Naive B cell (primary cell): ENCODE measurements around the gene NDUFS2. TPM values are rescaled to one million over a fixed set of nuclear protein-coding genes. Genes with fewer than 3 reads are reported as not detected.
"Not testable (repeated sequence)": the region's sequence is repeated elsewhere in the genome, so short reads cannot be mapped to it uniquely, and the experiment has no call there.

Experiments used
- ATAC-seq, 2 donors: fragments of 150-1000 bp; cut with Tn5 transposase; 2 replicates each; pipeline ENCODE4 v1.10.0; 2021; ENCODE audit warnings: low read depth in 2 of 2, mild to moderate bottlenecking in 2 of 2, moderate library complexity in 2 of 2
- DNase-seq: peaks from one replicate; pipeline ENCODE4 v3.0.0; 2022
- H3K27ac Mint-ChIP-seq, 6 donors: one replicate each; pipeline ENCODE4 v1.8.0; 2020 to 2022; ENCODE audit warnings: mild to moderate bottlenecking in 6 of 6, mixed read lengths in 6 of 6, moderate library complexity in 5 of 6, inconsistent platforms in 2 of 6
- H3K27me3 Mint-ChIP-seq, 3 donors: one replicate each; pipeline ENCODE4 v1.8.0; 2021 to 2022; ENCODE audit warnings: mixed read lengths in 3 of 3, mild to moderate bottlenecking in 1 of 3
- H3K36me3 Mint-ChIP-seq, 2 donors: one replicate each; pipeline ENCODE4 v1.8.0; 2020 to 2022; ENCODE audit warnings: mixed read lengths in 2 of 2, inconsistent platforms in 1 of 2, mild to moderate bottlenecking in 1 of 2
- H3K4me1 Mint-ChIP-seq, 3 donors: one replicate each; pipeline ENCODE4 v1.8.0; 2020 to 2022; ENCODE audit warnings: mixed read lengths in 3 of 3, inconsistent platforms in 1 of 3, mild to moderate bottlenecking in 1 of 3, moderate library complexity in 1 of 3
- H3K4me3 Mint-ChIP-seq, 8 donors: one replicate each; pipeline ENCODE4 v1.8.0; 2020 to 2022; ENCODE audit warnings: mild to moderate bottlenecking in 8 of 8, mixed read lengths in 8 of 8, moderate library complexity in 8 of 8, inconsistent platforms in 2 of 8
- H3K9me3 Mint-ChIP-seq, 7 donors: one replicate each; pipeline ENCODE4 v1.8.0; 2020 to 2022; ENCODE audit warnings: mixed read lengths in 7 of 7, mild to moderate bottlenecking in 5 of 7, inconsistent platforms in 2 of 7, moderate library complexity in 1 of 7
- polyA plus RNA-seq, 6 donors: library from polyadenylated mRNA; unstranded; fragments of 300-500 nt; fragmentation: Illumina TruSeq; gene quantifications; one replicate each; pipeline ENCODE4 v1.2.3, GENCODE V29; 2021; ENCODE audit warnings: low read depth in 6 of 6

The NDUFS2 gene
- polyA plus RNA-seq, 6 donors from 2014 or later: 66.1 to 98.8 (median 87.7) TPM

DNA sequence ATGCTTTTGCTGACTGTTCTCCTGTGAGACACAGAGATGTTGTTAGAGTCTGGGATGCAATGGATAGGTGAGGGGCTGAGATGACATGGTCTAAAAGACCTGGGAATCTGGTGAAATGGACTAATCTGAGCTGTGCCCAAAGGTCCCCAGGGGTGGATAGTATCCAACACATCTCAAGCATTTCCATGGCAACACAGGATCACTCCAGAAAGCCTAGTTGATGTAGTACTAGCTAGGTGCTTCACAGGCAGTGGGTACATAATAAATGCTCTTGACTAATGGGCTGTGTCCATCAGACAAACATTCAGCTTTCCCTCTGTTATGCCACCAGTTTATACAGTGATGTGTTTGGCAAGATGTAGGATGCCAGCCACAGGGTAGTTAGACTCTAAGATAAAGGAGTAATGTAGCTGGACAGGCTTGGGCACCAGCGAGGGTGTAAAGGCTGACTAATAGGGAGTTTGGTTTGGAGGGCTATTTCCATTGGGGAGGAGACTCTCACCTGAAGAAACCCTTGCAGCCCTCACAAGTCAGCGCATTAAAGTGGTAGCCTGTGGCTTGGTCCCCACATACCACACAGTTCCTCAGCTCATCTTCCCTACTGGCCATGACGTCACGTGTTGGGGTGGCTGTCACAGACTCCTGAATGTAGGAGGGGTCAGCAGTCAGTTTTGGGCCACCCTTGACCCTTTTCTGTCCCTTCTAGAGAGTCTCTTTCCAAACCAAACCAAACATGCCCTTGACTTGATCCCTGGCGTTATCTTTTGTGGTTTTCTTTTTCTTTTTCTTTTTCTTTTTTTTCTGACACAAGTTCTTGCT, 34.0 kb downstream of the NDUFS2 start:
- Mint-ChIP-seq H3K4me3 (no peak overlapping the region), H3K4me1 (no peaks in the 10 kb centered on the region), H3K27me3 (peaks cover 34 to 52% (median 43%) of the 10 kb centered on the region in 3 donors), H3K9me3 (no peaks in the 10 kb centered on the region), H3K27ac (no peak overlapping the region), H3K36me3 (no peaks in the 10 kb centered on the region)
- no peak for DNase-seq
- no peak for ATAC-seq

DNA sequence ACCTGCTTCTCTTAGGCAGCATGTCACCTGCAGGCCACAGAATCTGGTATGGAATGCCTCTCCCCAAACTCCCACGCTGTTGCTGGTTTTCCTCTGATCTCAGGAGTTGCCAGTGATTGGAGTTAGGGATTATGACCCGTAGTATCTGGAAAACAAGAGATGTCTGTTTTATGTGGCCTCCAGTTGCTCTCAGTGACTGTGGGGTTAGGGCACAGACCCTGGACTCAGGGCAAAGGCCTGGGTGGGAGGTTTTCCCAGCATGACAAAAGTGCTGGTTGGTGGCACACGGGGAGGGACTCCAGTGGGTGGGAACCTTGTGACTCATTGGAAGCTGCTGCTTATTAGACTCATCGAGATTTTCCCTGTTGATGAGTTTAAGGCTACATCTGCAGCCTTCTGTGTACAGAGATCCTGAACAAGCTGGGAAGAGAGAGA, 35.9 kb downstream of the NDUFS2 start, which contains the start of gene NR1I3:
NR1I3 (minus strand) TSS at position 165 of the 435 bp plus-strand sequence. CDS start 1,638 bp downstream, outside the sequence.
- Mint-ChIP-seq H3K27ac (peak within 1 kb of the TSS in 1 of 6 donors; percentile 86), H3K4me1 (peaks cover 0 to 8% (median 8%) of the 10 kb centered on the region in 3 donors), H3K9me3 (no peaks in the 10 kb centered on the region), H3K4me3 (no peak within 1 kb of the TSS), H3K36me3 (no peaks in the 10 kb centered on the region), H3K27me3 (peaks cover 34 to 57% (median 43%) of the 10 kb centered on the region in 3 donors)
- ATAC-seq: no peak
- no peak for DNase-seq

DNA sequence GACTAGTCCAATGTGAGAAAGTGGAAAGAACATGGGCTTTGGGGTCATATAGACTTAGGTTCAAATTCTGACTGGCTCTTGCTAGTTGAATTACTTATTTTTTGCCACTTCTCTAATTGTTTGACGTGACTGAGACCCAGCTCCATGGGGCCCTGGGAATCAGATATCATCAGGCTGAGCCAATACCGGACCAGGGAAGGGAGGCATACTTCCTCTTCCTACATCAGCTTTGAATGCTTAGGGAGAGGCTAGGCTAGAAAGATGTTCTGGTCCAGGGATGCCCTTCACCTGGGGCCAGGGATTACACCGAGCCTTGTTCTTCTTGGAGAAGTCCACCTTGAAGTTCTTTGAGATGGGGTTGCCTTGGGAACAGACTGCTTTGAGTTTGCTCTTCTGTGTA, 39.5 kb downstream of the NDUFS2 start:
- H3K27me3 Mint-ChIP-seq: peaks cover 30 to 45% (median 32%) of the 10 kb centered on the region in 3 donors
- ATAC-seq: no peak
- DNase-seq: no peak
- H3K36me3 Mint-ChIP-seq: no peaks in the 10 kb centered on the region
- no peak overlapping the region for H3K27ac Mint-ChIP-seq
- H3K4me3 Mint-ChIP-seq: no peak overlapping the region
- peaks cover 0 to 2% (median 0%) of the 10 kb centered on the region in 7 donors for H3K9me3 Mint-ChIP-seq
- peaks cover 0 to 8% (median 8%) of the 10 kb centered on the region in 3 donors for H3K4me1 Mint-ChIP-seq

DNA sequence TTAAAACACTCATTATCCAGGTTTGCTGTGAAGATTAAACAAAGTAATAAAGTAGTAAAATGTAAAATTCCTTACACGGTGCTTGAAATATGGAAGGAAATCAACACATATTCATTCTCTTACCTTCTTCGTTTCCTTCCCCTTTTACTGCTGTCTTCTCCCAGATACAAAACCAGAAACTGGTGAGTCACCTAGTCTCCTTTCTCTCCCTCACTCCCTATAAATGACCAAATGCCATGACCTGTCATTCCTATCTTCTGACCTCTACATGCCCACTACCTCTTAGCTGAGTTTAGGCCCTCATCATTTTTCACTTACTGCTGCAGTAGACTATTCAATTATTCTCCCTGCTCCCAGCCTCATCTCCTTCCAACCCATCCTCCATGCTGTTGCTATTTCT, 40.1 kb downstream of the NDUFS2 start:
- DNase-seq: no peak
- ATAC-seq: no peak
- Mint-ChIP-seq H3K4me3 (no peak overlapping the region), H3K27ac (no peak overlapping the region), H3K27me3 (peaks cover 30 to 42% (median 32%) of the 10 kb centered on the region in 3 donors), H3K4me1 (peaks cover 0 to 8% (median 8%) of the 10 kb centered on the region in 3 donors), H3K9me3 (peaks cover 0 to 2% (median 0%) of the 10 kb centered on the region in 7 donors), H3K36me3 (no peaks in the 10 kb centered on the region)

DNA sequence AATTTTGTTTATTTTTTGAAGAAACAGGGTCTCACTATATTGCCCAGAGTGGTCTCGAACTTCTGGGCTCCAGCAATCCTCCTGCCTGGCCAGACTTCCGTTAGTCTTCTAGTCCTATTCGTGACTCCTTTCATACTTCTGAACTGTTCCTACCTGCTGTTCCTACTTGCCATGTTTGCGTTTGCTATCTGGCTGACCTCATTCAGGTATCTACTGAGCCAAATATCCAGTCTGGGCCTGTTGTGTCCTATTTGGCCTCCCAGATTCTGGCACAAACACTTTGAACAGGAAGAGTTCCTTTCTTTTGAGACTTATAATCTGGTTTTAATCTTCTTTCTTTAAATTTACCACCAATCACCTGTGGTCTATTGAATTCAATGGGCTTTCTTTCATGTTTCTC, 42.7 kb downstream of the NDUFS2 start:
- Mint-ChIP-seq H3K4me1 (peaks cover 0 to 8% (median 8%) of the 10 kb centered on the region in 3 donors), H3K27me3 (peaks cover 19 to 26% (median 20%) of the 10 kb centered on the region in 3 donors), H3K9me3 (peaks cover 0 to 4% (median 3%) of the 10 kb centered on the region in 7 donors), H3K27ac (no peak overlapping the region), H3K36me3 (peaks cover 0 to 3% of the 10 kb centered on the region in 2 donors), H3K4me3 (no peak overlapping the region)
- no peak for ATAC-seq
- no peak for DNase-seq

DNA sequence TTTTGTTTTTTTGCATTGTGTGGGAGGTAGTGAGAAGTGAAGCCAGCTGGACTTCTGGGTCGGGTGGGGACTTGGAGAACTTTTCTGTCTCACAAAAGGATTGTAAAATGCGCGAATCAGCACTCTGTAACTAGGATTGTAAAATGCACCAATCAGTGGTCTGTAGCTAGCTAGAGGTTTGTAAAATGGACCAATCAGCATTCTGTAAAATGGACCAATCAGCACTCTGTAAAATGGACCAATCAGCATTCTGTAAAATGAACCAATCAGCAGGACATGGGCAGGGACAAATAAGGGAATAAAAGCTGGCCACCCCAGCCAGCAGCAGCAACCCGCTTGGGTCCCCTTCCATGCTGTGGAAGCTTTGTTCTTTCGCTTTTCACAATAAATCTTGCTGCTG, 47.9 kb downstream of the NDUFS2 start:
- not testable (repeated sequence) for H3K4me3 Mint-ChIP-seq, DNase-seq, H3K4me1 Mint-ChIP-seq, H3K27ac Mint-ChIP-seq, H3K36me3 Mint-ChIP-seq, ATAC-seq, H3K9me3 Mint-ChIP-seq
- H3K27me3 Mint-ChIP-seq: peaks cover 30 to 37% (median 31%) of the 10 kb centered on the region in 3 donors

DNA sequence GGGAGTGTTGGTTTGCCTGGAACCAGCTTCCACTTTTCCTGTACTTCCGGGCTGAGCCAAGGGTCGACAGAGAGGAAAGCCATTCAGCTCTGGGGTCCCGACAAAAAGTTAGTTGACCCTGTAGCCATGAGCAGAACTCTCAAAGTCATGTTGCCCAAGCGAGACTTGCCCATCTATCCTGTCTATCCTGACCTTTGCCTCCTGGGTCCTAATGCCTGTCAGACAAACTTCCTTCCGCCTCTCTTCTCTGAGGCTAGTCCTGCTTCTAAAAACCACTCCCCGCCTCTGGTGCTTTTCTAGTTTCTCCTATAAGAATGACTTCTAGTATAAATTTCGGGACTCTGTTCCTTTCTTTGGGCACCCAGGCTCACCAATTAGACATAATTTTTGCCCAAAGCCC, 48.7 kb downstream of the NDUFS2 start:
- H3K4me3 Mint-ChIP-seq: no peak overlapping the region
- no peak overlapping the region for H3K27ac Mint-ChIP-seq
- H3K27me3 Mint-ChIP-seq: peaks cover 37 to 44% (median 38%) of the 10 kb centered on the region in 3 donors
- ATAC-seq (no peak), DNase-seq (no peak)
- H3K36me3 Mint-ChIP-seq: peaks cover 6 to 9% of the 10 kb centered on the region in 2 donors
- peaks cover 4 to 11% (median 8%) of the 10 kb centered on the region in 7 donors for H3K9me3 Mint-ChIP-seq
- no peaks in the 10 kb centered on the region for H3K4me1 Mint-ChIP-seq

DNA sequence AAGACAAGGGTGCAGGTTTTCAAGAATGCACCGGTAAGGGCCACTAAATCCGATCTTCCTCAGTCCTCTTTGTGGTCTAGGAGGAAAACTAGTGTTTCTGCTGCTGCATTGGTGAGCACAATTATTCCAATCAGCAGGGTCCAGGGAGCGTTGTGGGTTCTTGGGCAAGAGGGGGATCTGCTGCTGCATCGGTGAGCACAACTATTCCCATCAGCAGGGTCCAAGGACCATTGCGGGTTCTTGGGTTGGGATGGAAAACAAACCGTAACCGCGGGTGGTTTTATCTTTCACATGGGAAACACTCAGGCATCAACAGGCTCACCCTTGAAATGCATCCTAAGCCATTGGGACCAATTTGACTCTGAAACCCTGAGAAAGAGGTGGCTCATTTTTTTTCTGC, 49.4 kb downstream of the NDUFS2 start:
- peaks cover 9 to 10% of the 10 kb centered on the region in 2 donors for H3K36me3 Mint-ChIP-seq
- no peak overlapping the region for H3K4me3 Mint-ChIP-seq

DNA sequence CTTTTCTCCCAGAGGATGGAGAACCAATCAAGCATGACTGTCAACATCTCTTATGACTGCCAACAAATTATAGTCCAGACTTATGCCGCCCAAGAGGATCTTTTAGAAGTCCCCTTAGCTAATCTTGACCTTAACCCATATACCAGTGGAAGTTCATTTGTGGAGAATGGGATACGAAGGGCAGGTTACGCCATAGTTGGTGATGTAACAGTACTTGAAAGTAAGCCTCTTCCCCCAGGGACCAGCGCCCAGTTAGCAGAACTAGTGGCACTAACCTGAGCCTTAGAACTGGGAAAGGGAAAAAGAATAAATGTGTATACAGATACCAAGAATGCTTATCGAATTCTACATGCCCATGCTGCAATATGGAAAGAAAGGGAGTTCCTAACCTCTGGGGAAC, 53.1 kb downstream of the NDUFS2 start:
- peaks cover 5 to 33% (median 26%) of the 10 kb centered on the region in 7 donors for H3K9me3 Mint-ChIP-seq
- not testable (repeated sequence) for H3K27ac Mint-ChIP-seq, DNase-seq, ATAC-seq
- H3K4me1 Mint-ChIP-seq: peaks cover 11 to 21% (median 16%) of the 10 kb centered on the region in 3 donors
- peaks cover 16 to 29% of the 10 kb centered on the region in 2 donors for H3K36me3 Mint-ChIP-seq
- peak overlapping the region in 1 of 8 donors; percentile 81 for H3K4me3 Mint-ChIP-seq
- peaks cover 68 to 82% (median 72%) of the 10 kb centered on the region in 3 donors for H3K27me3 Mint-ChIP-seq

More for the DNA sequence above, 49.4 kb downstream of the NDUFS2 start:
- no peak overlapping the region for H3K27ac Mint-ChIP-seq
- ATAC-seq (no peak), DNase-seq (no peak)
- no peaks in the 10 kb centered on the region for H3K4me1 Mint-ChIP-seq
- peaks cover 42 to 48% (median 43%) of the 10 kb centered on the region in 3 donors for H3K27me3 Mint-ChIP-seq
- peaks cover 5 to 19% (median 14%) of the 10 kb centered on the region in 7 donors for H3K9me3 Mint-ChIP-seq

DNA sequence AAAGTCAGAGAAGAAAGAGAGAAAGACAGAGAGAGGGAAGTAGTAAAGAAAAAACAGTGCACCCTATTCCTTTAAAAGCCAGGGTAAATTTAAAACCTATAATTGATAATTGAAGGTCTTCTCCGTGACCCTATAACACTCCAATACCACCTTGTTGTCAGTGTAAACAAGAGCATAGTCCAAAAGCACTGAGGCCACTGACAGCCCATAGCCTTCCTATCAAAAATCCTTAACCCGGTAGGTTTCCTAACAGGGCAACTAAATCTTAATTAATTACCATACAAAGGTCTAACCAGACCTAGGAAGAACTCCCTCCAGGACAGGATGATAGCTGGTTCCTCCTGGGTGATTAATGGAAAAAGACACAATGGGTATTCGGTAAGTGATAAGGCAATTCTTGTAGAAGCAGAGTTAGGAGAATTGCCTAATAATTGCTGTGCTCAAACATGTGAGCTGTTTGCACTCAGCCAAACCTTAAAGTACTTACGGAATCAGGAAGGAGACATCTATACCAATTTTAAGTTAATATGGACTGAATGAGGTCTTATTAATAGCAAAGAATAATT, 53.9 kb downstream of the NDUFS2 start:
- peaks cover 75 to 86% (median 76%) of the 10 kb centered on the region in 3 donors for H3K27me3 Mint-ChIP-seq
- ATAC-seq, DNase-seq, H3K27ac Mint-ChIP-seq: not testable (repeated sequence)
- peaks cover 16 to 29% of the 10 kb centered on the region in 2 donors for H3K36me3 Mint-ChIP-seq
- peak overlapping the region in 1 of 8 donors; percentile 81 for H3K4me3 Mint-ChIP-seq
- peaks cover 11 to 26% (median 23%) of the 10 kb centered on the region in 3 donors for H3K4me1 Mint-ChIP-seq
- peaks cover 5 to 33% (median 26%) of the 10 kb centered on the region in 7 donors for H3K9me3 Mint-ChIP-seq

DNA sequence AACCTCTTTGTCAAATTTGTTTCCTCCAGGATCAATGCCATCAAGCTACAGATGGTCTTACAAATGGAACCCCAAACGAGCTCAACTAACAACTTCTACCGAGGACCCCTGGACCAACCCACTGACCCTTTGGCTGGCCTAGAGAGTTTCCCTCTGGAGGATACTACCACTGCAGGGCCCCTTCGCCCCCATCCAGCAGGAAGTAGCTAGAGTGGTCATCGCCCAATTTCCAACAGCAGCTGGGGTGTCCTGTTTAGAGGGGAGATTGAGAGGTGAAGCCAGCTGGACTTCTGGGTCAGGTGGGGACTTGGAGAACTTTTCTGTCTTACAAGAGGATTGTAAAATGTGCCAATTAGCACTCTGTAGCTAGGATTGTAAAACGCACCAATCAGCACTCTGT, 54.9 kb downstream of the NDUFS2 start:
- H3K4me3 Mint-ChIP-seq: peak overlapping the region in 3 of 8 donors; percentile 27 to 67 (median 44)
- peak overlapping the region in 1 of 6 donors; percentile 6 for H3K27ac Mint-ChIP-seq
- ATAC-seq, DNase-seq: not testable (repeated sequence)
- peaks cover 5 to 33% (median 26%) of the 10 kb centered on the region in 7 donors for H3K9me3 Mint-ChIP-seq
- peaks cover 75 to 85% (median 78%) of the 10 kb centered on the region in 3 donors for H3K27me3 Mint-ChIP-seq
- peaks cover 11 to 32% (median 28%) of the 10 kb centered on the region in 3 donors for H3K4me1 Mint-ChIP-seq
- H3K36me3 Mint-ChIP-seq: peaks cover 16 to 29% of the 10 kb centered on the region in 2 donors

DNA sequence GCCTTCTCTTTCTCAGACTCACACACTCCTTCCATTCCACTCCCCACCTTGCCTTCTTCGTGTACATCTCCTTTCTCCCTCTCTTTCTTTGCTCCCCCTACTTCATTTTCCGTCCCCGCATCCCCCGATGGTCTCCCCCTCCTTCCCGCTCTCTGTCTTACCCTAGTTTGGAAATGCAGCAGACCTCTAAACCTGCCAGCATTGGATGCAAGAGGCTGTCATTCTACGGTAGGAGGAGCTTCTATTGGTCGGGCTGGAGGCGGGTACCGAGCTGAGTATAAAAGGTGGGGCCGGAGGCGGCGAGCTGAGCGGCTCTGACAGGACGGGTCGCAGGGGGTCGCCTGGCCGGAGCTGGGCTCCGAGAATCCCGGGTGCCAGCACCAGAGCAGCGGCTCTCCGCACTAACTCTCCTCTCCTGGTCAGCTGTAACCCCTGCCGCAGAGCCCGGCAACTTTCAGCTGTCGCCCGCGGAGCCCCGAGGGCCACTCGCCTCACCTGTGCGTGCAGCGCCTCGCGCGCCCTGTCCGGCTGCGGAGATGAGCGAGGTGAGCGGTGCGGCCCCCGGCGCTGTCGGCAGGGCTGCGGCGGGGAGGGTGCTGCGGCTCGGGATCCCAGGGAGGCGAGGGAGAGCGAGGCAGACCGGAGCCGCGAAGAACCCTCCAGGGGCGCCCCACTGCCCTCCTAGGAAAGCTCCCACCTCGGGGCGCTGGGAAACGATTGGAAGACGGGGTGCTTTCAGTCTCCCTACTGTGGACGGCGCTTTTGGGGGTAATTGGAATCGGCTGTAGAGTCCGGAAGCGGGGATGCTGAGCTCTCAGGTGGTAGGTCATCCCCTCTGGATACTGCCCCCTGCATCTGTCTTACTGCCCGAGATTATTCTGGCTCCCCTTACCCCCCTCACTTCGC, 56.5 kb downstream of the NDUFS2 start, which contains the start of gene PCP4L1:
PCP4L1 (plus strand) TSS at position 307 of the 906 bp plus-strand sequence; CDS start at position 537, 230 bp downstream.
- Mint-ChIP-seq H3K4me3 (peak within 1 kb of the TSS; percentile 56 to 93 (median 80)), H3K27ac (peak within 1 kb of the TSS in 4 of 6 donors; percentile 16 to 60 (median 42)), H3K4me1 (peaks cover 11 to 32% (median 28%) of the 10 kb centered on the region in 3 donors), H3K36me3 (peaks cover 16 to 29% of the 10 kb centered on the region in 2 donors), H3K9me3 (peaks cover 5 to 33% (median 26%) of the 10 kb centered on the region in 7 donors), H3K27me3 (peaks cover 75 to 80% (median 76%) of the 10 kb centered on the region in 3 donors)
- peak; percentile 46 for DNase-seq
- ATAC-seq: peak; percentile 84 to 85
